Dermis microvascular lymphatic vessel endothelial cell (primary cell): ENCODE results near the gene ZNF786. TPM values are rescaled to one million over a fixed set of nuclear protein-coding genes. Genes with fewer than 3 reads are reported as not detected.
A peak's percentile ranks its signal among the peaks of the same experiment; 100 is the strongest.
"Not testable (repeated sequence)": the region's sequence is repeated elsewhere in the genome, so short reads cannot be mapped to it uniquely, and the experiment has no call there.

ENCODE experiments used
- DNase-seq, 2 donors: peaks; one replicate each; pipeline versions ENCODE4 v3.0.0 to v3.0.0-alpha.2; 2010; ENCODE audit warnings: low read depth in 2 of 2
- total RNA-seq: library from RNA; depleted of rRNA; stranded (reverse); fragments of >200 nt; gene quantifications from 2 replicates; pipeline ENCODE4 v1.2.1, GENCODE V29; 2014

Gene ZNF786
- total RNA-seq, 1 donor from 2014 or later: 4.9 TPM

DNA sequence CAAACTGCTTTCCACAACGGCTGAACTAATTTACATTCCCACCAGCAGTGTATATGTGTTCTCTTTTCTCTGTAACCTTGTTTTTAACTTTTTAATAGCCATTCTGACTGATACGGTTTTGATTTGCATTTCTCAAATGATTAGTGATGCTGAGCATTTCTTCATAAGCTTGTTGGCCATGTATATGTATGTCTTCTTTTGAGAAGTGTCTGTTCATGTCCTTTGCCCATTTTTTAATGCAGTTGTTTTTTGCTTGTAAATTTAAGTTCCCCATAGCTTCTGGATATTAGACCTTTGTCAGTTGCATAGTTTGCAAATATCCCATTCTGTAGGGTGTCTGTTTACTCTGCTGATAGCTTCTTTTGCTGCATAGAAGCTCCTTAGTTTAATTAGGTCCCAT is 6.1 kb downstream of the ZNF786 start:
- no peak for DNase-seq

DNA sequence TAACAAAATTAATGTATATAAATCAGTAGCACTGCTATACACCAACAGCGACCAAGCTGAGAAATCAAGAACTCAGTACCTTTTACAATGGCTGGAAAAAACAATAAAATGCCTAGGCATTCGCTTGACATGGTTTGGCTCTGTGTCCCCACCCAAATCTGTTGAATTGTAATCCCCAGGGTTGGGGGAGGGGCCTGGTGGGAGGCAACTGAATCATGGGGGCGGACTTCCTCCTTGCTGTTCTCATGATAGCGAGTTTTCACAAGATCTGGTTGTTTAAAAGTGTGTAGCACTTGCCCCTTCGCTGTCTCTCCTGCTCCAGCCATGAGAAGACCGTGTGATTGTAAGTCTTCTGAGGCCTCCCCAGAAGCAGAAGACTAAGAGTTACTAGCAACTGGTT is 8.6 kb downstream of the ZNF786 start:
- DNase-seq: no peak

DNA sequence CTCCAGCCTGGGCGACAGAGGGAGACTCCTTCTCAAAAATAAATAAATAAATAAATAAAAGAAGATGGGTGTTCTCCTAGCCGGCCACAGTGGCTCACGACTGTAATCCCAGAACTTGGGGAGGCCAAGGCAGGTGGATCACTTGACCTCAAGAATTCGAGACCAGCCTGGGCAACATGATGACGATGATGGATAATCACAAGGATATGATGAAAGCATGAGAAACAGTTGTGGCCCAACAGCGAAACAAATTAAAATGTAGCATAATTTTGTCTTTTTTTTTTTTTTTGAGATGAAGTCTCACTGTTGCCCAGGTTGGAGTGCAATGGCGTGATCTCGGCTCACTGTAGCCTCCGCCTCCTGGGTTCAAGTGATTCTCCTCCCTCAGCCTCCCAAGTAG is 12.9 kb downstream of the ZNF786 start:
- no peak for DNase-seq

DNA sequence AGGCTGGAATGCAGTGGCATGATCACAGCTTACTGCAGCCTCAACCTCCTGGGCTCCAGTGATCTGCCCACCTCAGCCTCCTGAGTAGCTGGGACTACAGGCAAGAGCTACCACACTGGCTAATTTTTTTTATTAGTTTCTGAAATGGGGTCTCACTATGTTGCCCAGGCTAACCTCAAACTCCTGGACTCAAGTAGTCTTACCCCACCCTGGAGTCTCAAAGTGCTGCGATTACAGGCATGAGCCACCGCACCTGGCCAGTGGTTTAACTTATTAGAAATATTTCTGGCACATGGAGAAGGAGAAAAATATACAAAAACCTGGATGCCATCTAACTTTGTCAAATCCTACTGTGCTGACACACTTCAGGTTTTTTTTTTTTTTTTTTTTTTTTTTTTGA is 15.2 kb downstream of the ZNF786 start:
- DNase-seq: no peak

DNA sequence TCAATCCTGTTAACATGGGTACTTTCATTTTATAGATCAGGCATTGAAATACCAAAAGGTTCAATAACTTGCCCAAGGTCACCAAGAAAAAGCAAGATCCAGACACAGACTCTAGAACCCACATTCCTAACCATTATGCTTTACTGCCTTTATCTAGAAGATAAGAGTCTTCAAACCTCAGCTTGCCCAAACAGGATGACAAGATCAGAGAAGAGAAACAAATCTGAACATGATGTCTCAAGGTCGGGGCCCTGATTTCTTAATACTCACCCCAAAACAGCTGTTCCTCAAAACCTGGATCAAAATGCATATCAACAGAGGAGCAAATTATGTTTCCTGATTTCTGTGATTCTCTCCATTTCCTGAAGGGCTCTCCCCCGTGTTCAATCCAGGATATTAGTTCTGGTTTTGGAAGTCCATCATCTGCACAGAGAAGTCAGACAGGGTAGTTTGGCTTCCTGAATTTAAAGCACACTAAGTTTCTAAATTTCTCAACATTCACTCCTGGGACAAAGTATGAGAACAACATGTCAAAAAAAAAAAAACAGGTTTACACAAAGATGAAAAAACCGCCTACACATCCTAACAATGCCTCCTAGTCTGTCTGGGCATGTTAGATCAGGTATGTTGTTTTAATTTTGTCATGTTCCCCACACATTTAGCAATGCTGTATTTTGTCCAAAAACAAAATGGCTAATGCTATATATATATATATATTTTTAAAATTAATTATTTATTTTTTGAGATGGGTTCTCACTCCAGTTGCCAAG is 16.2 kb downstream of the ZNF786 start:
- no peak for DNase-seq

DNA sequence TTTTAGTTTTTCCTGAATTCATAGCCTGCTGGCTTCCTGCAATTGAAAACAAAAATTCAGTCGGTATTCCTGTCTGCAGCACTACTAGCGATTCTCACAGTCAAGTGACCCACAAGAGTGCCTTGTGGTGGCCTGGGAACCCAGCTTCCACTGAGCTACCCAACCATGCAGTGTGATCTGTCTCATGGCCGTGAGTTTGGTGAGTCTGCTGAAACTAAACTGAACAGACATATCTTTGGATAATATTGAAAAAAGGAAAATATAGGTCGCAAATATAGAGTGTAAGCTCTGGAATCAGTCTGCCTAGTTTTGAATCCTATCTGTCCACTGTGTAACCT is 18.1 kb downstream of the ZNF786 start:
- no peak for DNase-seq

DNA sequence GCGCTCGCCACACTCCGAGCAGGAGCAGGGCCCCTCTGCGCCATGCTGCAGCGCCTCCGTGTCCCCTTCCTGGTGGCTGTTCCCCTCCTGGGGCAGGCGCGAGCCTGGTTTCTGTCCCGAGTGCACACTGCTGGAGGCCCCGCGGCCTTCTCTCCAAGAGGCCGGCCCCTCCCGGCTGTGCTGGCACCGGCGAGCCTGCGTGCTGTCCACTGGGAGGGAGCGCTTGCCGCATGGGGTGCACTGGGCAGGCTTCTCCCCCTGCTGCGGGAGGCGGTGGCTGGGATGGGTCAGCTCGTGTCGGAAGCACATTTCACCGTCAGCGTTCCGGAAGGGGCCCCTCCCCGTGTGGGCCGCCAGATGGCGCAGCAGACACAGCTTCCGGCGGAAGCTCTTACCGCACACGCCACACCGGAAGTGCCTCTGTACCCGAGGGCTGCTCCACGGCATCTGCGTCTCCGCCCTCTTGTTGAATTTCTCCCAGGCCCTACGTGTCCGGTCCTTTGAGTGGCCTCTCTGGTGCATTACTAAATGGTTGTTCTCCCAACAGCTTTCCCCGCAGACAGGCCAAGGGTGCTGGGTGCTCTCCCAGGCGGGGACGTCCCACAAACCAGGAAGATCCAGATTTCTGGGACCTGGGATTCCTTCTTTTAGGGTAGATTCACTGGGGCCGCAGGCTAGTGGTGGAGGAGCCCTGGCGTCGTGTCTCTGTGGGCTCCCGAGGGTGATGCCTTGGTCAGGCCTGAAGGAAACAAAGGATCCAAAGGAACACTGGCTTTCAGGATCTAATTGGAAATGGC is 18.7 kb downstream of the ZNF786 start:
- peak in 1 of 2 donors; percentile 26 for DNase-seq

DNA sequence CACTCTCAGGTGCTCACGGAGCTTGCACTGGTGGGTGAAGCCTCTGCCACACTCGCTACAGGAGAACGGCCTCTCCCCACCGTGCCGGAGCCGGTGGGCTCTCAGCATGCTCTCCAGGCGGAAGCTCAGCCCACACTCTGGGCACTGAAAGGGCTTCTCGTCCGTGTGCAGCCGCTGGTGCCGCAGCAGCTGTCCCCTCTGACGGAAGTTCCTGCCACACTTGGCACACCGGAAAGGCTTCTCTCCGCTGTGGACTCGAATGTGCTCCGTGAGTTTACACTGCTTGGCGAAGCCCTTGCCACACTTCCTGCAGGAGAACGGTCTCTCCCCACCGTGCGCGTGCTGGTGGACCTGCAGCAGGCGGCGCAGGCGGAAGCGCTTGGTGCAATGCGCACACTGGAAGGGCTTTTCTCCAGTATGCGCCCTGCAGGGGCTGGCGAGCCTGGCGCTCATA is 19.3 kb downstream of the ZNF786 start:
- no peak for DNase-seq

DNA sequence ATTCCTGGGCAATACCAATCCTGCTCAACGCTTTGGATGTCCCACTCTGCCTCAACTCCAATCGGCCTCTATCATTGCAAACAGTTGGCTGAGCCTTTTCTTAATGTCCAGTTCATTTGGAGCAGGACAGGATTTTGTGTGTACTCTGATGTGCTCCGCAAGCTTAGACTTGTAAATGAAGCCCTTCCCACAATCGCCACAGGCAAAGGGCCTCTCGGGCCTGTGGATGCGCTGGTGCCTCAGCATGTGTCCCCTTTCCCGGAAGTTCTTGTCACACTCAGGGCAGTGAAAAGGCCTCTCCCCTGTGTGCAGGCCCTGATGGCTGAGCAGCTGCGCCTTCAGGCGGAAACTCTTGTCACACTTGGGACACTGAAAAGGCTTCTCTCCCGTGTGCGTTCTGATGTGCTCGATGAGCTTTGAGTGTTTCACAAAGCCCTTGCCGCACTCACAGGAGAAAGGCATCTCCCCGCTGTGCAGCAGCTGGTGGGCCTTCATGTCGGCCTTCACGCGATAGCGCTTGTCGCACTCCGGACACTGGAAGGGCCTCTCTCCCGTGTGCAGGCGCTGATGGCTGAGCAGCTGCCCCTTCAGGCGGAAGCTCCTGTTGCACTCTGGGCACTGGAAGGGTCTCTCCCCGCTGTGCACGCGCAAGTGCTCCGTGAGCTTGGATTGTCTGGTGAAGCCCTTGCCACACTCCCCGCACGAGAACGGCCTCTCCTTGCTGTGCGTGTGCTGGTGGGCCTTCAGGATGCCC is 20.0 kb downstream of the ZNF786 start:
- no peak for DNase-seq

DNA sequence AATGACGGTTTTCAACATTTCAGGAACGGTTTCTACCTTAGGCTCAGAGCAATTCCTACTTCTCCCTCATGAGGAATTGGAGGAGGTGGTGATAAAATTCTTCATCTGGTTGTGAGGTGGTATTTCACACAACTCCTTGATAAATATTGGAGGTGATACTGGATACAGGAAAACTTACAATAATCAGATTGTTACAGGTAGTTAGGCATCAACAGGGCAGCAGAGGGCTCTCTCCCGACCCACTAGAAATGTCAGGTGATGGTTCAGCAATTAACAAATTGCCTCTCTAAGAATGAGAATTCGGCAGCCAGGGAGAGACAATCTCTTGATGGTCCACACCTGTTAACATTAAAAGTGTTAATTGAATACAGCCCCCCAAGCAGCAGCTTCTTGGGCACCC is 22.6 kb downstream of the ZNF786 start:
- DNase-seq: no peak

DNA sequence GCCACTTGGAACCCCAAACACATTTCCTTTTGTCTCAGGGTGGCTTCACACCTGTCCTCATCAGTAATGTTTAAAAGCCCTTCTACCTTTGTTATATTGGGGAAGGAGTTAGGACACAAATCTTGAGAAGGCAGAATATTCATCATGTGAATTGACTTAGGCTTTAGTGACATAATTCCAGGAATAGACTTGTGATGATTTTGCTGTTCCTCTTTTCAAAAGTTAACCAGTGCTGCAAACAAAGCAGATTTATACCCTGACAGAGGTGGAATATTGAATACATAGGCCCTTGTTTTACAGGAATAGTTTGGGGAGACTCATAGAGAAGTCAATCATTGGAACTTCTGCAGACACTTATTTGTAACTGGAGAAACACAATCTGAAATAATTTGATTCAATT is 27.0 kb downstream of the ZNF786 start:
- DNase-seq: no peak

DNA sequence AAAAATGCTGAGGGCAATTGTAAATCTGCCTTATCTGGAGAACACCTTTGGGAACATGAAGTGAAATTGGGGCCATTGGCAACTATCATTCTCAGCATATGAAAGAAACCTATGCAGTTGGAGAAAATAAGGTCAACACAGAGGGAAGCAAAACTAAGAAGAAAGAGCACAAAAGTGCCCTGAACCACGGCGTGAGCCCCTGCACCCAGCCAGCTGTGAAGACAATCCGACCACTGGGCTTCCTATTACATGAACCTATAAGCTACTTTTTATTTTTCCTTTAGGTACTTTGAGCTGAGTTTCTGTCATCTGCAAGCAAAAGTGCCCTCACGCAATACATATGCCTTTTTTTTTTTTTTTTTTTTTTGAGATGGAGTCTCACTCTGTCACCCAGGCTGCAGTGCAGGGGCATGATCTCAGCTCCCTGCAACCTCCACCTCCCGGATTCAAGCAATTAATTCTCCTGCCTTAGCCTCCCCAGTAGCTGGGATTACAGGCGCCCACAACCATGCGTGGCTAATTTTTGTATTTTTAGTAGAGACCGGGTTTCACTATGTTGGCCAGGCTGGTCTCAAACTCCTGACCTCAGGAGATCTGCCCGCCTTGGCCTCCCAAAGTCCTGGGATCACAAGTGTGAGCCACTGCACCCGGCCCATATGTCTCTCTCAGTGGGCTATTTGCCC is 28.2 kb downstream of the ZNF786 start:
- not testable (repeated sequence) for DNase-seq

DNA sequence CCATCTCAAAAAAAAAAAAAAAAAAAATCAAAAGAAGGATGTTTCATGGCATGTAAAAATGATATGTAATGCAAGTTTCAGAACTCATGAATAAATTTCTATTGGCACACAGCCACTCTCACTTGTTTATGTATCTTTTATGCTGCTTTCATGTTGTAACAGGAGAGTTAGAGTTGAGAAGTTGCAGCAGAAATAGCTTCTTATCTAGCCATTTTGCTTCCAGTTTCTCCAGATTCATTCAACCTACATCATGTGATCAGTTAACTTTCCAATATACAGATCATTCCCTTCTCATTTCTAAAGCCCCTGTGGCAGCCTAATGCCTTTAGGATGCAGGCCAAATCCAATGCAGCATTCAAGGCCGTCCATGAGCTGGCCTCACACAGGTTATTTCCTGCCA is 30.4 kb downstream of the ZNF786 start:
- DNase-seq: no peak

DNA sequence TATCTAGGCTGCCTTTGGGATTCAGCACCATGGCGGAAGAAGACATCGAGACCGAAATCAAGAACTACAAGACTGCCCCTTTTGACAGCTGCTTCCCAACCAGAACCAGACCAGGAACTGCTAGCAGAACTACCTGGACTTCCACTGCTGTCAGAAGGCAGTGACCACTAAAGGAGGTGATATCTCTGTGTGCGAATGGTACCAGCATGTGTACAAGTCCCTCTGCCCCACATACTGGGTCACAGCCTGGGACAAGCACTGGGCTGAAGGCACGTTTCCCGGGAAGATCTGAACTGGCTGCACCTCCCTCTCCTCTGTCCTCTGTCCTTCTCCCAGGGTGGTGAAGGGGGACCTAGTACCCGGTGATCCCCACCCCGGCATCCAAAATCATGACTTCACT is 36.6 kb downstream of the ZNF786 start:
- DNase-seq: no peak

DNA sequence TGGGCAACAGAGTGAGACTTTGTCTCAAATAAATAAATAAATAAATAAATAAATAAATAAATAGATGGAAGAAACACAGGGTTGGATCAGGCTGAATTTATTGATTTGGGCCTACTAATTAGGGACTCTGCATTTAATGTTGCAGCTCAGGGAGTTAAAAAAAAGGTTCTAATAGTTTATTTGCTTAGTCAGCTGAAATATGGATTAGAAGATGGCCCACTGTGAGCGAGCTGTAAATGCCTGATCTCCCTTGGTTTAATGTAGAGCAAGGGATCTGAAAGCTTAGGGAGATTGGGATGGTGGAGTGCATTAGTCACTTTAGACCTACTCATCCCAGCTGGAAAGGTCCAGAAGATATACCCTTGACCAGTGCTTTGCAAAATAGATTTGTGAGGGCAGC is 37.1 kb downstream of the ZNF786 start:
- no peak for DNase-seq

DNA sequence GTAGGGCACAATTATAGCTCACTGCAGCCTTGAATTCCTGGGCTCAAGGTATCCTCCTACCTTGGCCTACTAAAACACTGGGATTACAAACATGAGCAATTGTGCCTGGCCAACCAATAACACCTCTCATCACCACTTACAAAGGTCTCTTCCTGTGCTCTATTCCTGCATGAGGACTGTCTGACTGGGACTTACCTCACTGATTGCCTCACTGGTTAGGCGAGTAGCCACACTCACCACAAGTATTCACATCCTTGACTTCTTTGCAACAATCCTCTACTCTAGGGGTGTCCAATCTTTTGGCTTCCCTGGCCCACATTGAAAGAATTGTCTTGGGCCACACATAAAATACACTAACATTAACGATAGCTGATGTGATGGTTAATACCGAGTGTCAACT is 39.6 kb downstream of the ZNF786 start:
- DNase-seq: no peak

DNA sequence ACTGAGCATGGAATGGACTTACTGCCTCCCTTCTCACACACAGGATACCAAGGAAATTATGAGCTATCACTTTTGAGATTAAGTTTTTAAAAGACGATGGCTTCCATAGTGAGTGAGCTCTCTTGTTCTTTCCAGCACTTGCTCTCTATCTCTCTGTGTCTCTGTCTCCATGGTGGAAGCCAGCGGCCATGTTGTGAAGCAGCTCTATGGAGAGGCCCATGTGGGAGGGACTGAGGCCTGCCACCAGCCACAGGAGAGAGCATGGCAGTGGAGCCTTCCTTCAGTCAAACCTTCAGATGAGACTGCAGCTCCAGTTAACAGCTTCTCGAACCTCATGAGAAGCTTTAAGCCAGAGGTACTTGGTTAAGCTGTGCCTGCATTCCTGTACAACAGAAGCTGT is 41.7 kb downstream of the ZNF786 start:
- DNase-seq: no peak

DNA sequence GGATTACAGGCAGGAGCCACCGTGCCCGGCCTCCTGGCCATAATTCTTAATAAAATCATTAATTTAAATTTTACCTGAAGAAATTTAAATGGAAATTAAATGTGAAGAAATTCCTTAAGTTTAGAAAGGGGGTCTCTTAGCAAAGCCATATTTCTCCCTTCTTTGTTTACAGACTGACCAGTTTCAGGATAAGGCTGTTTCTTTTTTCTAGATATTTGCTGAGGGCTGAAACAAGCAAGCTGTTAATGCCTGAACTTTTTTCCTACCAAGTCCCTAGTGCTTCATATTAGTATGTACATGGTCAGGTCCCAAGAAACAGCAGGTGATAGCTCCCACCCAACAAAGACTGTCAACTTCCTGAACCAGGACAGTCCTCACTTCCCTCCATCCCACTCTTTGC is 44.1 kb downstream of the ZNF786 start:
- DNase-seq: no peak

DNA sequence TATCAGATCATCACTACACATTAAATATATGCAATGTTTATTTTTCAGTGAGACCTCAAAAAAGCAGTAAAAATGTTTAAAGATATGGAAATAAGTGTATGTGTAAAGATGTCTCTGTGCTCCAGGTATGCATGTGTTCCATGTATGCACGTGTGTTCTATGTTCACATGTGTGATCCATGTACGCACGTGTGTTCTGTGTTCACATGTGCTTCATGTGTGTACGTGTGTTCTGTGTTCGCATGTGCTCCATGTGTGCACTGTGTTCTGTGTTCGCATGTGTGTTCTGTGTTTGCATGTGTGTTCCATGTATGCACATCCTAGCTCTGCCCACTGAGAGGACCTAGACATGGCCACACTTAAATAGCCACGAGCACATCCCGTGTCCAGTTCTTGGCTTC is 46.6 kb downstream of the ZNF786 start:
- DNase-seq: no peak

DNA sequence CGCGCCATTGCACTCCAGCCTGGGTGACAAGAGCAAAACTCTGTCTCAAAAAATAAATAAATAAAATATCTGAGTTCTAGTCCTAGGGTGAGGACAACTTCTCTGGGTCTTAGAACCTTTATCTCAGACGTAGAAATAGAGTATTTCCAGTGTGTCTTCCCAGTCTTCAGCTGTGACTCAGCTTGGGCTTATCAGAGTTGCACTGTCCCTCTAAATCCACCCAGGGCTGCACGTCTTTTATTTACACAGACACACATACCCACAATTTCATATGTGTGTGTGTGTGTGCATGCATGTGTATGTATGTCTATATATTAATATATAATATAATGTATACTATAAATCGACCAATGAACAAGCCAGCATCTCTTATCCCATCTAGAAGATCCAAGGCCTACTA is 49.2 kb downstream of the ZNF786 start:
- no peak for DNase-seq

DNA sequence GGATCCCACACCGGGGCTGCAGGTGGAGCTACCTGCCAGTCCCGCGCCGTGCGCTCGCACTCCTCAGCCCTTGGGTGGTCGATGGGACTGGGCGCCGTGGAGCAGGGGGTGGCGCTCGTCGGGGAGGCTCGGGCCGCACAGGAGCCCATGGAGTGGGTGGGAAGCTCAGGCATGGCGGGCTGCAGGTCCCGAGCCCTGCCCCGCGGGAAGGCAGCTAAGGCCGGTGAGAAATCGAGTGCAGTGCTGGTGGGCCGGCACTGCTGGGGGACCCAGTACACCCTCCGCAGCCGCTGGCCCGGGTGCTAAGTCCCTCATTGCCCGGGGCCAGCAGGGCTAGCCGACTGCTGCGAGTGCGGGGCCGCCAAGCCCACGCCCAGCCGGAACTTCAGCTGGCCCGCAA is 51.9 kb downstream of the ZNF786 start:
- not testable (repeated sequence) for DNase-seq

DNA sequence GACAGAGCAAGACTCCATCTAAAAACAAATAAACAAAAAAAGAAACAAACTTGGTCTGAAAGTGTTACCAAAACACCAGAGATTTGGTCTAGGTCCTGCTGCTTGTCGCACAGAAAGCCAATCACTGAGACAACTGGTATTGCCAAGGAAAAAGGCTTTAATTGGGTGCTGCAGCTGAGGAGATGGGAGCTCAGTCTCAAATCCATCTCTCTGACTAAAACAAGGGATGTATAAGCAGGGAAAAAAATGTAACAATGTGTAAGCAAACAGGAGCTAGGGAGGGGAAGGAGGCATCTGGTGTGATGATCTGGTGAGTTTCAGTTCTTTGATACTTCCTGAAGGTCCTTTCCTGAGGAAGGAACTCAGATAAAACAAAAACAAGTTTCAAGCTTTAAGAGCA is 53.8 kb downstream of the ZNF786 start:
- DNase-seq: peak; percentile 29 to 30
